ENCODE results near the gene DHCR24. TPM values are rescaled to one million over a fixed set of nuclear protein-coding genes. Genes with fewer than 3 reads are reported as not detected.
A peak's percentile ranks its signal among the peaks of the same experiment; 100 is the strongest.
"Not testable (repeated sequence)": the region's sequence is repeated elsewhere in the genome, so short reads cannot be mapped to it uniquely, and the experiment has no call there.

The DHCR24 gene
- total RNA-seq = 128 and 140 TPM in 2 replicates

- peak within 1 kb of the TSS; percentile 96 for H3K4me3 ChIP-seq (ENCODE audit: low read depth, low read length)
- peaks cover 4% of the 10 kb centered on the region for H3K36me3 ChIP-seq (ENCODE audit: control insufficient read depth, insufficient read depth, low read length)
- no peak for TF ChIP-seq CTCF (IDR thresholded peaks at IDR 0.05; ENCODE audit: insufficient read depth, low read length, poor library complexity, severe bottlenecking)
- no peaks in the 10 kb centered on the region for H3K27me3 ChIP-seq (ENCODE audit: control insufficient read depth, insufficient read depth, low read length)
- no peak for DNase-seq (ENCODE audit: low read depth)
These were observed at the start of gene DHCR24 for GRCh38 chr1:54886724-54887664. Gene DHCR24, minus strand, starts transcription at chr1:54887195. Its CDS starts 76 bp downstream, at chr1:54887119.

- no peak for TF ChIP-seq CTCF (IDR thresholded peaks at IDR 0.05; ENCODE audit: insufficient read depth, low read length, poor library complexity, severe bottlenecking)
- no peak overlapping the region for H3K4me3 ChIP-seq (ENCODE audit: low read depth, low read length)
- no peaks in the 10 kb centered on the region for H3K27me3 ChIP-seq (ENCODE audit: control insufficient read depth, insufficient read depth, low read length)
- no peaks in the 10 kb centered on the region for H3K36me3 ChIP-seq (ENCODE audit: control insufficient read depth, insufficient read depth, low read length)
- DNase-seq (ENCODE audit: low read depth) = no peak
These were observed 49.8 kb upstream of the DHCR24 start for GRCh38 chr1:54936791-54937190.

- Histone ChIP-seq H3K36me3 (ENCODE audit: control insufficient read depth, insufficient read depth, low read length) (no peaks in the 10 kb centered on the region), H3K27me3 (ENCODE audit: control insufficient read depth, insufficient read depth, low read length) (no peaks in the 10 kb centered on the region), H3K4me3 (ENCODE audit: low read depth, low read length) (no peak overlapping the region)
- DNase-seq (ENCODE audit: low read depth) = peak; percentile 69
- no peak for TF ChIP-seq CTCF (IDR thresholded peaks at IDR 0.05; ENCODE audit: insufficient read depth, low read length, poor library complexity, severe bottlenecking)
These were observed 47.9 kb upstream of the DHCR24 start for GRCh38 chr1:54934869-54935268.

GRCh38 chr1:54934081-54934480 lies 47.1 kb upstream of the DHCR24 start:
- not testable (repeated sequence) for H3K27me3 ChIP-seq (ENCODE audit: control insufficient read depth, insufficient read depth, low read length); DNase-seq (ENCODE audit: low read depth); H3K36me3 ChIP-seq (ENCODE audit: control insufficient read depth, insufficient read depth, low read length); H3K4me3 ChIP-seq (ENCODE audit: low read depth, low read length)

- Histone ChIP-seq H3K4me3 (ENCODE audit: low read depth, low read length) (no peak overlapping the region), H3K27me3 (ENCODE audit: control insufficient read depth, insufficient read depth, low read length) (no peaks in the 10 kb centered on the region), H3K36me3 (ENCODE audit: control insufficient read depth, insufficient read depth, low read length) (no peaks in the 10 kb centered on the region)
- no peak for TF ChIP-seq CTCF (IDR thresholded peaks at IDR 0.05; ENCODE audit: insufficient read depth, low read length, poor library complexity, severe bottlenecking)
- DNase-seq (ENCODE audit: low read depth) = no peak
These were observed 44.4 kb upstream of the DHCR24 start for GRCh38 chr1:54931275-54931840.

- DNase-seq (ENCODE audit: low read depth) = no peak
- Histone ChIP-seq H3K27me3 (ENCODE audit: control insufficient read depth, insufficient read depth, low read length) (no peaks in the 10 kb centered on the region), H3K4me3 (ENCODE audit: low read depth, low read length) (no peak overlapping the region), H3K36me3 (ENCODE audit: control insufficient read depth, insufficient read depth, low read length) (no peaks in the 10 kb centered on the region)
- TF ChIP-seq CTCF (IDR thresholded peaks at IDR 0.05; ENCODE audit: insufficient read depth, low read length, poor library complexity, severe bottlenecking) = no peak
These were observed 42.7 kb upstream of the DHCR24 start for GRCh38 chr1:54929700-54930099.
